Measurements from ENCODE around the gene NCCRP1.

NCCRP1 gene

DNA sequence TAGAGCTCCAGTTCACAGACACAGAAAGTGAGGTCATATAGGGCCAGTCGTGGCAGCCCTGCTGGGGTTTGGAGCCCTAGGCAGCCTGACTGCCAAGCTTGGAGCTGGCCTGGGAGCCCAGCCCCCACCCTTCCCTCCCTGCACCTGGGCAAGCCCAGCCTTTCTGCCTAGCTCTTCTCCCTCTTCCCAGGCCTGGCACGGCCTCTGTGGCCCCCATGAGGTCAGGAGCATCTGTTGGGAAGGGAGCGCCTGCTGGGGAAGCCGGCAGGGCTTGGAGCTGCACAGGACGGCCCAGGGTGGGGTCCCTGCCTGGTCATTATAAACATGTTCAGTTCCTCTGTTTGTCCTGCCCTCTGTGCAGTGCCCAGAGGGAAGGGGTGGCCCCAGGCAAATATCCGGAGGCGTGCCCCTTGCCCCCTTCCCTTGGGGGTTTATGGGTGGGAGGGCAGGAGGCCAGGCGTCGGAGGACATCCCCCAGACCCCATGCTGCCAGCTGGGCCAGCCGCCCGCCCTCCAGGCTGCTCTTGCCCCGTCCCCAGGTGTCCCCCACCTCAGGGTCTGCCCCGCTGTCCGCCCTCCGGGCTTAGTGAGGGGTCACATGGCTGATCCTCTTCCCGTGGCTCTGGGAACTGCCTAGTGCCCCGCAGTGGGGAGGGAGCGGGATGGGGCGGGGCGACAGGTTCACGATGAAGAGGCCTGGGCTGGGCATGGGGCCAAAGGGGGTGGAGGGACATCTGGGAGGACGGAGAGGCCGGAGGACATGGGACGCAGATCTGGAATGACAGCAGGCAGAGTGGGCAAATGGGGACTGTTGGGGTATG lies 30.0 kb upstream of the NCCRP1 start:
- DNase-seq = peak; percentile 87

DNA sequence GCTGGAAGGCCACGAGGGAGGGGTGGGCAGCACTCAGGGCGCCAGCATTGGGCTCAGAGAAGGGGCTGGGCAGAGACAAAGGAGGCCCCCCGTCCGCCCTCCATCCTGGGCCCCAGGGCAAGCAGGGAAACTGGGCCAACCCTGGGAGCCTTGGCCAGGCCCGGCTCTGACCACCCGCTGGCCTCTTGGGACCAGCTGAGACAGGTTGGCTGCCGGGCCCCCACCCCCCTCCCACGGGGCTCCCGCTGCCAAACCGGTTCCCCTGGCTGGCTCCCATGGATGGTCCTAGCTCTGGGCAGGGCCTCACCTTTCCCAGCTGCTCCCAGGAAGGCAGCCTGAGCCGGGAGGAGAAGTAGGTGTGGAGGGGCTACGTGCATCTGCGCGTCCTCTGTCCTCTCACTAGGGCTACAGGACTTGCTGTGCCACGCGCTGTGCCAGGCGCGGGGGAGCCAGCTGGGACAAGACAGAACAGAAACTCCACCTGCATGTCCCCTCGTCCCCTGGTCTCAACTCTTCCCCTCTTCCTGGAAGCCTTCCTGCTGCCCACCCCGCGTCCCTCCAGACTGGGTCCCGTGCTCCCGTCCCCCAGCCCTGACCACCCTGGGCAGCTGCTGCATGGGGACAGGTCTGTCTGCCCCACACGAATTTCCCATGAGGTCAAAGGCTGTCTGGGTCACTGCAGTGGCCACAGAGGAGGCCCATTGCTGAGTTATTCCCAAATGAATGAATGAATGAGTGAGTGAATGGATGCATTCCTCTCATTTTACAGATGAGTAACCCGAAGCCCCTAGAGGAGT lies 29.1 kb upstream of the NCCRP1 start:
- peak; percentile 56 for DNase-seq

DNA sequence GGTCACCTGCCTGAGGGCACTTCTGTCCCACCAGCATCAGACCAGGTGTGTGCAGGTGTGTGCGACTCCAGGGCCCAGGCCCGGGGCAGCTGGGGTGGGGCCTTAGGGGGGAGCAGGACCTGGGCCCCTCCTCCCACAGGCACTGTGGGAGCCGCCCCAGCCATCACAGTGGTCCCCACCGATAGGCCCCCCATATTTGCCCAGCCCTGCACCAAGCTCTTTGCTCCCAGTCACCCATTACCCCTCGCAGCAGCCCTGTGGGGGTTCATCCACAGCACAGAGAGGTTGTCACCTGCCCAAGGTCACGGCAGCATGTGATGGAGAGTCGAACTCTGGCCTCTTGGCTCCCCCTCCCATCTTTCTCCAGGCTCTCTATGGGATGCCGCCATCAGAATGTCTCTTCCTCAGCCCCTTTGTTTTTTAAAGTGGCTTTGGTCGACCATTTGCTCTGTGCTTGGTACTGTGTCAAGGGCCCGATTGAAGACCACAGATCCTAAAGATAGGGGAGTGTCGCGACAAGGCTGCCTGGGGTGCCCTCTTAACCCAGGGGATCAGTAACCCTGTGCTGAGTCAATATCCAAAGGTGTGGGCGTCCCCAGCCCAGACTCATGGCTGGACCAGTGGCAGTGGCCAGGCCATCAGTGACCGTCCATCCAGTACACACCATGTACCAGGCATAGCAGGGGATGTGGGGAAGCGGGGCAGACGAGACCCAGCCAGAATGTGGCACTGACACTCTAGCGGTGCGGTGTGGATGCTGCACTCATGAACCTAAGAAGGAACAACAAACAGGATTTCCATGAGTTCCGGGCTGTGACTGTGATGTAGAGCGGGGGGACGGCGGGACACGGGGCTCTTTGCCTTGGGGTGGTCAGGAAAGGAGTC lies 28.3 kb upstream of the NCCRP1 start:
- DNase-seq = no peak

DNA sequence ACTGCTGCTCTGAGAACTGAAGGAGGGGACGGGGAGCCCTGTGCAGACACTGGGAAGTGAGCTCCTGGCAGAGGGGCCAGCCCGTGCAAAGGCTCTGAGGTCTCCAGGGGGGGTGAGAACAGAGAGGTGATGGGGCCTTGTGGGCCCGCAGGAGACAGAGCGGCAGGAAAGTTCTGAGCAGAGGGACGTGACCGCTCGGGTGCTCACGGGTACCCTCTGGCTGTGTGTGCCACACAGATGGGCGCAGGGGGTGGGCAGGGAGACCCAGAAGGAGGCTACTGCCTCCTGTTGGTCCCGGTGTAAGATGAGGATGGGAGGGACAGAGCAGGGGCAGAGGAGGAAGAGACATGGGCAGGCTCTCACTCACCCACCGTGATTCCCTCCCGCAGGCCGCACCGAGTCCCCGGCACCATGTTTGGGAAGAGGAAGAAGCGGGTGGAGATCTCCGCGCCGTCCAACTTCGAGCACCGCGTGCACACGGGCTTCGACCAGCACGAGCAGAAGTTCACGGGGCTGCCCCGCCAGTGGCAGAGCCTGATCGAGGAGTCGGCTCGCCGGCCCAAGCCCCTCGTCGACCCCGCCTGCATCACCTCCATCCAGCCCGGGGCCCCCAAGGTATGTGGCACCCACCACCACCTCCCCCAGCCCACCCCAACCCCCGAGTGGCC lies 27.5 kb upstream of the NCCRP1 start:
- no peak for DNase-seq

DNA sequence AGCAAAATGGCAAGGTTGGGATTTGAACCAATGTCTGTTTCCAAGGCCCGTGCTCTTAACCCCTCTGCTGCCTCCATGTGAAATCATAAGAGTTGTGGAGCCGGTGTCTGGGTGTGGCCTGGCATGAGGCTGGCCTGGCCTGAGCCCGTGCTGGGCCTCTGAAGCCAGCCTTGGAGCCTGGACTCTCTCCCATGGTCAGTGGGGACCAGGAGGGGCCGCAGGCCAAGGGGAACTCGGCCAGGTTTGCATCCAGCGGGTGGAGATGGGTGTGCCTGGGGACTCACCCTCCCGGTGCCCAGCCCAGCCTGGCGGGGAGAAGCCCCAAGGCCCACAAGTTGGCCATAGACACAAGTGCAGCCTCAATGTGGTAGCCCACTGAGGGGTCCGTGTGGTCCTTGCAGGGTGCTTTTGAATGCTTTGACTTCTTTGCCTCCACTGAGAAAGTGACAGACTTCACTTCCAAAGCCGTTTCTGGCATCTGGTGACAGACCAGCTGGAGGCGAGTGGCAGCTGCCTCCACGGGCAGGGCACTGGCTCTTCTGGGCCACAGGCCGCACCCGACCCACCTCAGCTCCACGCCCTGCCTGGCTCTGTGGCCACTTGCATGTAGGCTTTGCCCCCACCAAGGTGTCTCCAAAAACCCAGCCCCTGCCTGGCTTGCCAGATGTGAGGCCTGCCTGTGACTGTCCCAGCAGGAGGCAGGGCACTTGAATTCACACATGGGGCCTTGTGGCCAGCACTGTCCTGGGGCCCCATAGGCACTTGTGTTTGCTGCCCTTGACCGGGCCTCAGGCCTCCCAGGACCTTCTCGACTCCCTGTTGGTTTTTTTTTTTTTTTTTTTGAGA lies 26.2 kb upstream of the NCCRP1 start:
- no peak for DNase-seq

DNA sequence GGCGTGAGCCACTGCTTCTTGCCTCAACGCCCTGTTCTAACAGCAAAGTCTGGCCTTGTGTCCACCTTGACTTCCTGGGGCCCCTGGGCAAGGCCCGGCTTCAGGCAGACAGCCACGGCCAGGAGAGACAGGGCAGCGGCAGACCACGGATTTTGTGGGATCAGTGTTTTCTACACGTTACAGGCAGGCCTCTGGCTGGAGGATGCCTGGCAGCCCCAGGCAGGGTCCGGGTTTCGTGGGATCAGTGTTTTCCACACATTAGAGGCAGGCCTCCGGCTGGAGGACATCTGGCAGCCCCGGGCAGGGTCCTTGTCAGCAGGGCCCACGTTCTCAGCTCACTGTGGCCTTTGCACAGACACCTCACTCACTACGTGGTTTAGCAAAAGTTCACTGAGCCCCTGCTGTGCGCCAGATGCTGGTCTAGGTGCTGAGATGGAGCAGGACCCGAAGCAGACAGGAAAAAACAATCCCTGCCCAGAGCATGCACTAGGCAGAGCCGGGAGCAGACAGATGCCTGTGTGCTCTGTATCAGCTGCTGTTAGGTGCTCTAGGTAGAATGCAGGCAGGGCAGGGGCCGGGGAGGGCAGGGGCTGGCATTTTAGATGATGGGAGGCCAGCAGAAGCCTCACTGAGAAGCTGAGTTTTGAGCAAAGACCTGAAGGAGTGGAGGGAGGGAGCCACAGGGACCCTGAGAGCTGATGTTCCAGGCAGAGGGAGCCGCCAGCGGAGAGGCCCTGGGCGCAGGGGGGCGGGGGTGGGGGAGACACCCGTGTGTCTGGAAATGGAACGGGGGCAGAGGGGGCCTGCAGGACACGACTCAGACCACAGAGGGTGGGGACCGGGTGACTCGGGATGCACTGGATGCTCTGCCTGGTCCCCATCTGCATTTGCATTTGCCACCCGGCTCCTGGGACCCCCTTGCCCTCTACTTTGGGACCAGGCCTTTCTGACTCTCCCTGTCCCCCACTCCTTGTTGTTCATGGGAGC lies 25.0 kb upstream of the NCCRP1 start:
- no peak for DNase-seq

DNA sequence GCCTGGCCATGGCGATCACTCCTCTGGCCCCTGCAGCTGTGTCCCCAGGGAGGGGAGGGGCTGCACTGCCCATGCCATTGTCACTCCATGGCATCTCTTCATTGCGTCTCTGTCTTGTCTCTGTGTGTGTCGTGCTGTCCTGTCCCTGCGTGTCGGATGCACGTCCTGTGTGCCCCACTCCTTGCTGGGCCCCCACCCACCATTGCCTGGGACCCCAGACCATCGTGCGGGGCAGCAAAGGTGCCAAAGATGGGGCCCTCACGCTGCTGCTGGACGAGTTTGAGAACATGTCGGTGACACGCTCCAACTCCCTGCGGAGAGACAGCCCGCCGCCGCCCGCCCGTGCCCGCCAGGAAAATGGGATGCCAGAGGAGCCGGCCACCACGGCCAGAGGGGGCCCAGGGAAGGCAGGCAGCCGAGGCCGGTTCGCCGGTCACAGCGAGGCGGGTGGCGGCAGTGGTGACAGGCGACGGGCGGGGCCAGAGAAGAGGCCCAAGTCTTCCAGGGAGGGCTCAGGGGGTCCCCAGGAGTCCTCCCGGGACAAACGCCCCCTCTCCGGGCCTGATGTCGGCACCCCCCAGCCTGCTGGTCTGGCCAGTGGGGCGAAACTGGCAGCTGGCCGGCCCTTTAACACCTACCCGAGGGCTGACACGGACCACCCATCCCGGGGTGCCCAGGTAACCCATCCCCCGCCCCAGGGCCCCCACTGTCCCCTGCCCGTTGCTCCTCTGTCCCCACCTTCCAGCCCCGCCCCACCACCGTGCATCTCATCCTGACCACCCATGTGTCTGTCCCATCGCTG lies 23.9 kb upstream of the NCCRP1 start:
- DNase-seq = no peak

DNA sequence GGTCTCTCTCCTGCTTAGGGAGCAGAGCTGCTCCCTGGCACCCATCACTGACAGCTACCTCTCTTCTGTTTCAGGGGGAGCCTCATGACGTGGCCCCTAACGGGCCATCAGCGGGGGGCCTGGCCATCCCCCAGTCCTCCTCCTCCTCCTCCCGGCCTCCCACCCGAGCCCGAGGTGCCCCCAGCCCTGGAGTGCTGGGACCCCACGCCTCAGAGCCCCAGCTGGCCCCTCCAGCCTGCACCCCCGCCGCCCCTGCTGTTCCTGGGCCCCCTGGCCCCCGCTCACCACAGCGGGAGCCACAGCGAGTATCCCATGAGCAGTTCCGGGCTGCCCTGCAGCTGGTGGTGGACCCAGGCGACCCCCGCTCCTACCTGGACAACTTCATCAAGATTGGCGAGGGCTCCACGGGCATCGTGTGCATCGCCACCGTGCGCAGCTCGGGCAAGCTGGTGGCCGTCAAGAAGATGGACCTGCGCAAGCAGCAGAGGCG lies 23.2 kb upstream of the NCCRP1 start:
- no peak for DNase-seq

DNA sequence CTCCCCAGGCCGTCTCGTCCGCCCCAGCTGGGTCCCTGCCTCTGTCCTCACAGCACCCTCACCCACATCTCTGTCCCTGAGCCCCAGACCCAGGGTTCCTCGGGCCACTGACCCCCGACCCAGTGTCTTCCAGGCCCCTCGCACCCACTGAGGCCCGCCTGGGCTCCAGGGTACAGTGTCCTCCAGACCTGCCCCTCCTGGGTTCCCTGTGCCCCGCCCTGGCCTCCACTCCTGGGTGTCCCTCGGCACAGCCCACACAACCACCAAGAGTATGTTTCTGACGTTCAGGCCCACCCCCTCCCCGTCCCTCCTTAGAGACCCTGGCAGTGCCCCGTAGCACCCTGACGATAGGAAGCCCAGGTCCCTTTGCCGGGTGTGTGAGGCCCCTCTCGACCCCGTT lies 22.6 kb upstream of the NCCRP1 start:
- no peak for DNase-seq

DNA sequence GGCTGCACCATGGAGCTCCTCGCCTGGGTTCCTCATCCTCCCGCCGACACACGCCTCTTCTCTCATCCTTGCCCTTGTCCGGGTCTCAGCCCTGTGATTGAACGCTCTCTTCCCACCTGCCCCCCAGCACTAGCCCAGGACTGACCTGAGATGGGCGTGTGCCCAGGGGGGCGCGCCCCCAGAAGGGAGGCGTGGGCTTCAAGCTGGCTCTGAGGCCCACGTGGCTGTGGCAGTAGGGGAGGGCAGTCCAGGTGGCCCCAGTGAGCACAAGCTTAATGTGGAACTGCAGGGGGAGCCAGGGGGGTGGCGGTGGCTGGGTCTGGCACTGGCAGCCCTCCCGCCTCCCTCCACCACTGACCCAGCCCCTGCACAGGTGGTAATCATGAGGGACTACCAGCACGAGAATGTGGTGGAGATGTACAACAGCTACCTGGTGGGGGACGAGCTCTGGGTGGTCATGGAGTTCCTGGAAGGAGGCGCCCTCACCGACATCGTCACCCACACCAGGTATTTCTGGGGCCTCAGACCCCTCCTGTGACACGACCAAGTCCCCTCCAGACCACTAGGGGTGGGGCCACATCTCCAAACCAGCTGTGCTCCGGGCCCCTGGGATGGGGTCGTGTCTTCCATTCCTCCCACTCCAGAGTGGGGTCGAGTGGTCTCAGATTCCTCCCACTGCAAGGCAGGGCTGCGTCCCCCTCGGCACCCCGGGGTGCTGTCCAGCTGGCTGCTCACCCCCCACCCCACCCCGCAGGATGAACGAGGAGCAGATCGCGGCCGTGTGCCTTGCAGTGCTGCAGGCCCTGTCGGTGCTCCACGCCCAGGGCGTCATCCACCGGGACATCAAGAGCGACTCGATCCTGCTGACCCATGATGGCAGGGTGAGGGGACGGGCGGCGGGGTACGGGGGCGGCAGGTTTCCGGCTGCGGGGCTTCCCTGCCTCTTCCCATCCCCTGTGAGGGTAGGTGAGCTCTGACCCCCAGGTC lies 21.9 kb upstream of the NCCRP1 start:
- DNase-seq = no peak

DNA sequence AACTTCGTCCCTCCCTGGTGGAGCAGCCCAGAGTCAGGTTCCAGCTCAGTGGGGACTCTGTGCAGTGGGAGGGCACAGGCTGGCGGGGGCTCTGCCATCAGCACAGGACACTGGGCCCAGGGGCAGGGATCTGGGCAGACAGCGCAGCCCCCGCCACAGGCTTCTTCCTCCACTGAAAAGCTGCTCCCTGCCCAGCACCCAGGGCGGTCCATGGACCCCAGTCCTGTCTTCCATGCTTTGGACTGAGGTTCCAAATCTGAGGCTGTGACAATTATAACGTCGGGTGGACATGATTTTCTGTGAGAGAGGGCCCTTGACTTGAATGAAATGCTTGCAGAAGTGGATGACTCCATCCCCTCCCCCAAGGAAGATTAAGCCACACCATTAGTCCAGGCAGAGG lies 21.2 kb upstream of the NCCRP1 start:
- DNase-seq = no peak

DNA sequence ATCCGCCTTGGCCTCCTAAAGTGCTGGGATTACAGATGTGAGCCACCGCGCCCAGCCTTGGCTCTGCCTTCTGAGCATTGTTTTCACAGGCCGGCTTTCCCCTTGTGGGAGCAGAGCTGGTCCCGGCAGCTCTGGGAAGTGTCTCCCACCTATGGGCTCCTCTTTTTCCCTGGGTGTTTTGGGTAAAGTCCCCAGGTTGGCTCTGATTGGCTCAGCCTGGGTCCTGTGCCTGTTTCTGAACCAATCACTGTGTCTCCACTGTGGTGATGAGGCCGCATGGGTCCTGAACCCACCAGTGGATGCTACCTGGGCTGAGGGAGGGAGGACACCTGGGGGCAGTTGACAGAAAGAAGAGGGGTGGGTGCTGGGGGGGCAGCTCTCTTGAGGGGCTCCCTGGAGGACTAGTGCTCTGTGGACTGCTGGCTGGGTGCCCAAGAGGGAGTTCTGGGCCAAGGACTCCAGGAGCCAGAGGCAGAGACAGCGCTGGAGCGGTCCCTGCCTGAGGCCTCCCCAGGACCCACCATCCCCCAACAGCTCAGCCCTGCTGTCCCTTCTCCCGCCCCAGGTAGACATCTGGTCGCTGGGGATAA lies 19.6 kb upstream of the NCCRP1 start:
- no peak for DNase-seq

DNA sequence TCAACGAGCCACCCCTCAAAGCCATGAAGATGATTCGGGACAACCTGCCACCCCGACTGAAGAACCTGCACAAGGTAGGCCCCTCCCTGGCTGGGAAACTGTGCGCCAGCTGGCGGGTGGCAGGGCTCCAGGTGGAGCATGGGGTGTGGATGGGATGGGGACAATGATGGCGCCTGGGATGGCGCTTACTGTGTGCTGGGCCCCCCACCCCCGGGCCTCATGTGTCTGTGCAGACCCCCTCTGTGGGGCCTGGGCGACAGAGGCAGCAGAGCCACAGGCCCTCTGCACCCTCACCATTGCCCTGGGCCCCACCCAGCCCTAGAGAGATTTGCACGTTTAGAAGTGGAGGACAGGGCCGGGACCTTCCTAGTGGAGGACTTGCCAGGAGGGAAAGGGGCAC lies 19.0 kb upstream of the NCCRP1 start:
- DNase-seq = no peak

DNA sequence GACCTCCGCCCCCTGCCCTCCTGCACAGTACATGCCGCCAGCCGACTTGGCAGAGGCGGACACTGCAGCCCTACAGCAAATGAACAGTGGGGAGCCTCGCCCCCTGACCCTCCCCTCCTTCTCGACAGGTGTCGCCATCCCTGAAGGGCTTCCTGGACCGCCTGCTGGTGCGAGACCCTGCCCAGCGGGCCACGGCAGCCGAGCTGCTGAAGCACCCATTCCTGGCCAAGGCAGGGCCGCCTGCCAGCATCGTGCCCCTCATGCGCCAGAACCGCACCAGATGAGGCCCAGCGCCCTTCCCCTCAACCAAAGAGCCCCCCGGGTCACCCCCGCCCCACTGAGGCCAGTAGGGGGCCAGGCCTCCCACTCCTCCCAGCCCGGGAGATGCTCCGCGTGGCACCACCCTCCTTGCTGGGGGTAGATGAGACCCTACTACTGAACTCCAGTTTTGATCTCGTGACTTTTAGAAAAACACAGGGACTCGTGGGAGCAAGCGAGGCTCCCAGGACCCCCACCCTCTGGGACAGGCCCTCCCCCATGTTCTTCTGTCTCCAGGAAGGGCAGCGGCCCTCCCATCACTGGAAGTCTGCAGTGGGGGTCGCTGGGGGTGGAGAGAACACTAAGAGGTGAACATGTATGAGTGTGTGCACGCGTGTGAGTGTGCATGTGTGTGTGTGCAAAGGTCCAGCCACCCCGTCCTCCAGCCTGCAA lies 18.3 kb upstream of the NCCRP1 start:
- DNase-seq = no peak

DNA sequence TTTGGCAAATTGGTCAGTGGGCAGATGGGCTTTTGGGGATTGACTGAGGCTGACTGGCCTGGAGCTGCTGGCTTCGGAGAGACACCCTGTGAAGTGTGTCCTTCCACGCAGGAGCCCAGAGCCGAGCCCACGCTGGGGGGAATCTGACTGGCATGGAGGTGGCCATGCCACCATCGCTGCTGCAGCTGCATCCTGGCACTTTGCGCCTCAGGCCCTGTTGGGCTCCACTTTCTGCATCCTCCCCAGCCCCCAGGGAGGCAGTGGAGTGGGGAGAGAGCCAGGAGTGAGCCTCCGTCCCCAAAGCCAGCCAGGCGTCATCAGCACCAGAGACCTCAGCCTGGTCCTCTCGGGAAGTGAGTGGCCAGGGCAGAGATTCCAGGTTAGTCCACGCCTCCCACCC lies 17.0 kb upstream of the NCCRP1 start:
- no peak for DNase-seq

DNA sequence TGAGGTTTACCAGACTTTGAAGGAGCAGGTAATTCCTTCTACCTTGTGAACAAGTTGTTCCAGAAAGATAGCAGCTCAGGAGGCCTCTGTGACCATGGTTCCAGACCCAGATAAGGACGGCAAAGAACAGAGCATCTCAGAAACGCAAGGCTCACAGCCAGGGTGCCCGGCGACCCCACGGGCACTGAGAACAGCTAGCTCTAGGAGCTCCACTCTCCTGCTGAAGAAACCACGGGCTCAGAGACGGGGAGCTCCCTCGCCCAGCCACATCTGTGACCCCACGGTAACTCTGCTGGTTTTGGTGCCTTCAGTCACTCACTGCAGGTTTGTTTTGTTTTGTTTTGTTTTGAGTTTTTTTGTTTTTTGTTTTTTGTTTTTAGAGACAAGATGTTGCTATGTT lies 16.0 kb upstream of the NCCRP1 start:
- DNase-seq = no peak

All from DMS79 treated with DMSO at 0.1 percent for 48 hours (cell line).